Measurements from ENCODE around the gene WFDC1. TPM values are rescaled to one million over a fixed set of nuclear protein-coding genes. Genes with fewer than 3 reads are reported as not detected.

Gene WFDC1
- total RNA-seq, 1 experiment from 2014 or later = not detected

- CTCF ChIA-PET = no interaction called here
- no peak for TF ChIP-seq CTCF (IDR thresholded peaks at IDR 0.05; ENCODE audit: unreplicated experiment)
- Mint-ChIP-seq H3K4me3 (ENCODE audit: low read depth, unreplicated experiment) (no peak overlapping the region), H3K4me1 (ENCODE audit: low read depth, unreplicated experiment) (peaks cover 9% of the 10 kb centered on the region), H3K27me3 (ENCODE audit: unreplicated experiment) (no peaks in the 10 kb centered on the region), H3K36me3 (ENCODE audit: insufficient read depth, unreplicated experiment) (no peaks in the 10 kb centered on the region), H3K27ac (ENCODE audit: unreplicated experiment) (no peak overlapping the region), H3K9me3 (ENCODE audit: low read depth, unreplicated experiment) (no peaks in the 10 kb centered on the region)
- DNase-seq = no peak
- intact Hi-C loops (cut with micrococcal nuclease; ENCODE audit: unreplicated experiment) = no loop called here
- BruUV-seq (replicated peaks) = no TSS peak
Observed at GRCh38 chr16:84378099-84378498, 83.4 kb downstream of the WFDC1 start.

GRCh38 chr16:84378567-84378966 is 83.9 kb downstream of the WFDC1 start:
- CTCF ChIA-PET = interaction anchor here (0.5 kb wide), 1 partner anchor 187 kb away, joined by 4 read pairs; no protein-coding TSS in a partner anchor
- peaks cover 9% of the 10 kb centered on the region for H3K4me1 Mint-ChIP-seq (ENCODE audit: low read depth, unreplicated experiment)
- no peak overlapping the region for H3K27ac Mint-ChIP-seq (ENCODE audit: unreplicated experiment)
- DNase-seq = no peak
- no peaks in the 10 kb centered on the region for H3K36me3 Mint-ChIP-seq (ENCODE audit: insufficient read depth, unreplicated experiment)
- no TSS peak for BruUV-seq (replicated peaks)
- H3K4me3 Mint-ChIP-seq (ENCODE audit: low read depth, unreplicated experiment) = no peak overlapping the region
- no peak for TF ChIP-seq CTCF (IDR thresholded peaks at IDR 0.05; ENCODE audit: unreplicated experiment)
- H3K9me3 Mint-ChIP-seq (ENCODE audit: low read depth, unreplicated experiment) = no peaks in the 10 kb centered on the region
- intact Hi-C loops (cut with micrococcal nuclease; ENCODE audit: unreplicated experiment) = no loop called here
- no peaks in the 10 kb centered on the region for H3K27me3 Mint-ChIP-seq (ENCODE audit: unreplicated experiment)

GRCh38 chr16:84379008-84379708 is 84.5 kb downstream of the WFDC1 start:
- Mint-ChIP-seq H3K27me3 (ENCODE audit: unreplicated experiment) (no peaks in the 10 kb centered on the region), H3K36me3 (ENCODE audit: insufficient read depth, unreplicated experiment) (no peaks in the 10 kb centered on the region), H3K4me1 (ENCODE audit: low read depth, unreplicated experiment) (peaks cover 9% of the 10 kb centered on the region), H3K9me3 (ENCODE audit: low read depth, unreplicated experiment) (no peaks in the 10 kb centered on the region), H3K4me3 (ENCODE audit: low read depth, unreplicated experiment) (no peak overlapping the region), H3K27ac (ENCODE audit: unreplicated experiment) (no peak overlapping the region)
- intact Hi-C loops (cut with micrococcal nuclease; ENCODE audit: unreplicated experiment) = no loop called here
- CTCF ChIA-PET = interaction anchor here (0.5 to 0.6 kb wide), 3 partner anchors 89 to 186 kb away, joined by 3 to 4 read pairs (median 4); no protein-coding TSS in a partner anchor
- TF ChIP-seq CTCF (IDR thresholded peaks at IDR 0.05; ENCODE audit: unreplicated experiment) = no peak
- no peak for DNase-seq
- no TSS peak for BruUV-seq (replicated peaks)

Other genes starting within 250 kb of the WFDC1 start
- 116 and 130 TPM in 2 replicates for gene MBTPS1, start 177.9 kb upstream of the WFDC1 start, total RNA-seq (2022)
- 20.8 and 23.0 TPM in 2 replicates for gene HSDL1, start 149.7 kb upstream of the WFDC1 start, total RNA-seq (2022)
- 0.32 TPM in 1 of 2 replicates, not detected in the other for gene DNAAF1, start 149.6 kb upstream of the WFDC1 start, total RNA-seq (2022)
- 77.4 and 78.5 TPM in 2 replicates for gene TAF1C, start 107.8 kb upstream of the WFDC1 start, total RNA-seq (2022)
- not detected in 2 replicates for gene ADAD2, start 103.7 kb upstream of the WFDC1 start, total RNA-seq (2022)
- not detected in 2 replicates for gene KCNG4, start 54.9 kb upstream of the WFDC1 start, total RNA-seq (2022)
- 30.5 and 33.9 TPM in 2 replicates for gene ATP2C2, start 73.7 kb downstream of the WFDC1 start, total RNA-seq (2022)
- 27.6 and 29.5 TPM in 2 replicates for gene MEAK7, start 209.8 kb downstream of the WFDC1 start, total RNA-seq (2022)

Data from Calu3 (cell line).